Jurkat, Clone E6-1 (cell line): ENCODE data around the gene ZNF579.
A peak's percentile ranks its signal among the peaks of the same experiment; 100 is the strongest.

Experiments
- DNase-seq: peaks from one replicate; pipeline ENCODE4 v3.0.0-alpha.2; 2011; ENCODE audit warnings: low read depth, low spot score
- H3K4me3 ChIP-seq: 2 replicates; pipeline ENCODE4 v1.5.1; 2011; ENCODE audit warnings: mild to moderate bottlenecking, low read length, control low read depth, moderate library complexity

ZNF579 gene

GRCh38 chr19:55613930-55614710 is 33.5 kb upstream of the ZNF579 start:
- H3K4me3 ChIP-seq: no peak overlapping the region
- DNase-seq: no peak

- DNase-seq: no peak
- H3K4me3 ChIP-seq: no peak overlapping the region
These were observed 32.7 kb upstream of the ZNF579 start for GRCh38 chr19:55613396-55613795.

- no peak for DNase-seq
- H3K4me3 ChIP-seq: no peak overlapping the region
These were observed 31.5 kb upstream of the ZNF579 start for GRCh38 chr19:55611983-55612645.

GRCh38 chr19:55611300-55611982 is 30.8 kb upstream of the ZNF579 start:
- H3K4me3 ChIP-seq: no peak overlapping the region
- no peak for DNase-seq

- no peak for DNase-seq
- H3K4me3 ChIP-seq: no peak overlapping the region
These were observed 28.7 kb upstream of the ZNF579 start for GRCh38 chr19:55609326-55609725.

- no peak for DNase-seq
- peak overlapping the region; percentile 91 for H3K4me3 ChIP-seq
These were observed 26.2 kb upstream of the ZNF579 start for GRCh38 chr19:55606817-55607216.

- DNase-seq: no peak
- peak overlapping the region; percentile 91 for H3K4me3 ChIP-seq
These were observed 25.8 kb upstream of the ZNF579 start for GRCh38 chr19:55606471-55606787.

- DNase-seq: peak; percentile 73
- peak within 1 kb of the TSS; percentile 91 for H3K4me3 ChIP-seq
These were observed 25.2 kb upstream of the ZNF579 start, which contains the start of gene ZNF865 for GRCh38 chr19:55605637-55606470. ZNF865 (plus strand) TSS chr19:55605647; CDS start chr19:55613619, 7,972 bp downstream.

- DNase-seq: peak; percentile 95
- H3K4me3 ChIP-seq: peak overlapping the region; percentile 91
These were observed 24.6 kb upstream of the ZNF579 start for GRCh38 chr19:55605207-55605636.

- no peak for DNase-seq
- no peak overlapping the region for H3K4me3 ChIP-seq
These were observed 23.1 kb upstream of the ZNF579 start for GRCh38 chr19:55603581-55604292.

- DNase-seq: no peak
- no peak overlapping the region for H3K4me3 ChIP-seq
These were observed 22.5 kb upstream of the ZNF579 start for GRCh38 chr19:55603115-55603514.

- DNase-seq: no peak
- no peak overlapping the region for H3K4me3 ChIP-seq
These were observed 21.7 kb upstream of the ZNF579 start for GRCh38 chr19:55602104-55603001.

GRCh38 chr19:55601084-55601483 is 20.4 kb upstream of the ZNF579 start:
- DNase-seq: no peak
- H3K4me3 ChIP-seq: peak overlapping the region; percentile 74

GRCh38 chr19:55600662-55601028 is 20.0 kb upstream of the ZNF579 start:
- DNase-seq: no peak
- peak overlapping the region; percentile 74 for H3K4me3 ChIP-seq

- peak within 1 kb of the TSS; percentile 84 for H3K4me3 ChIP-seq
- peak; percentile 89 for DNase-seq
These were observed 19.4 kb upstream of the ZNF579 start, which contains the start of gene ZNF524 for GRCh38 chr19:55599842-55600661. ZNF524 (plus strand) TSS chr19:55600288; CDS start chr19:55602113, 1,825 bp downstream.

- peak; percentile 99 for DNase-seq
- H3K4me3 ChIP-seq: peak within 1 kb of the TSS; percentile 84
These were observed 18.8 kb upstream of the ZNF579 start, which contains the start of gene FIZ1 for GRCh38 chr19:55599468-55599841. FIZ1 (minus strand) TSS chr19:55599517; CDS start chr19:55597865, 1,652 bp downstream.
